ENCODE results near the gene ITIH5.

Gene ITIH5

DNA sequence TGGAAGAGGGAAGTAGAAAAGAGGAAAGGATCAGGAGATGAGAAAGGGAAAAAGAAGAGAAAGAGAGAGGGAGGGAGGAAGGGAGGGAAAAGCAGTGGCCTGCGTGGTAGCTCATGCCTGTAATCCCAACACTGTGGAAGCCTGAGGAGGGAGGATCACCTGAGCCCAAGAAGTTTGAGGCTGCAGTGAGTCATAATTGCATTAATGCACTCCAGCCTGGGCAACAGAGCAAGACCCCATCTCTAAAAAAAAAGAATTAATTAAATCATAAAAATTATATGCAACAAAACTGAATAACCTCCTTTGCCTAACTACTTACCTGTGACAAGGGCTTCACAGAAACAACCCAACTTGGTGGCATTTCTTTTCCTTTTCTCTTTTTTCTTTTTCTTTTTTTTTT is 148.1 kb downstream of the ITIH5 start:
- no peak for DNase-seq (ENCODE audit: low spot score)

DNA sequence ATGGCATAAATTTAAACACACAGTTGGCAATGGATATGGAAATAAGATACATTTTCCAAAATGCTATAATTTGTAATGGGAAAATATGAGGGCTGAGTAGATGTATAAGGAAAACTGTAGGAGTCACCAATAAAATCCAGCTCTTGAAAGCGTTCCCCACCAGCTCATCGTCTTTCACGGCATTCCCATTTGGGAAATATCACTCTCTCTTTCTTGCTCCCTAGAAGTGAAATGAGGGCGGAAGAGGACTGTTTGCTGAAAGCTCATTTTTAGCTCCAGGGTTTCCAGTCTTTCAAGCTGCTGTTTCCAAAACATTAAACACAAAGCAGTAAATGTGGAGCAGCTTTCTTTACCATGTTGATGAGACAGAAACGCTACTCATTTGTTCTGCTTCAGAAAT is 151.3 kb downstream of the ITIH5 start:
- DNase-seq (ENCODE audit: low spot score), result no peak

GRCh38 chr10:7513936-7514335 is 152.8 kb downstream of the ITIH5 start:
- no peak for DNase-seq (ENCODE audit: low spot score)

- DNase-seq (ENCODE audit: low spot score), result no peak
Observed at GRCh38 chr10:7513455-7513854, 153.3 kb downstream of the ITIH5 start.

DNA sequence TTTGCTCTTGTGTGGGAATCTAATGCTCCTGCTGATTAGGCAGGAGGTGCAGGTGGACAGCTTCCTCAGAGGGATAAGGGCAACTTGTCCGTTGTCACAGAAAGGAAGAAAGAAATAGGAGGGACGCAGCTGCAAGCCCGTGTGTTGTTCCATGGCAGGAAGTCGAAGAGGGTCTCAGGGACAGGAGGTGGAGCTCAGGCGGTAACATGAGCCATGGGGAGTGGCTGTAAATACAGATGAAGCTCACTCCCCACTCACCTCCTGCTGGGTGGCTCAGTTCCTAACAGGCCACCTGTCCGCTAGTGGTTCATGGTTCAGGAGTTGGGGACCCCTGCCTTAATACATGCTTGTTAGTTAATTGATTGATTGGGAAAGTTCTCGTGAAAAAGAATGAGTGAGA is 154.3 kb downstream of the ITIH5 start:
- no peak for DNase-seq (ENCODE audit: low spot score)

DNA sequence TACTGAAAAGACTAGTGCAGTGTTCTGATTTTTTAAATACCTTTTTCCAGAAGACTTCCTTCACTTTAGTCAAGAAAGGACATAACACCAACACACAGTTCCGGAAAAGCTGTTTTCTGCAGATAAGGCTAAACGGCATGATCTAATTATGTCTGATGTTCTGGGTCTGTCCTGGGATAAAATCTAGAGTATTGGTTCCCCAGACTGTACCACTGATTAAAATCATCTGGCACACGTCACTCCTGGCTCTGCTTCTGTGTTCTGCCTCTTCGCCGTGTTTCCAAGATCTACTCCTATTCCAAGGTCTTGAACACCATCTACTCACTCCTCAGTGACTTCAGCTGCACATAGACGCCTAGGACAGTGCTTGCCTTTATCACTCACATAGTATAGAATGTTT is 155.2 kb downstream of the ITIH5 start:
- no peak for DNase-seq (ENCODE audit: low spot score)
